Cardiac ventricle fibroblast (primary cell): ENCODE results near the gene USP17L18. TPM values are rescaled to one million over a fixed set of nuclear protein-coding genes. Genes with fewer than 3 reads are reported as not detected.

ENCODE experiments used
- total RNA-seq: library from RNA; depleted of rRNA; stranded (reverse); fragments of >200 nt; gene quantifications from 2 replicates; pipeline ENCODE4 v1.2.3, GENCODE V29; 2015

USP17L18 gene, protein sequence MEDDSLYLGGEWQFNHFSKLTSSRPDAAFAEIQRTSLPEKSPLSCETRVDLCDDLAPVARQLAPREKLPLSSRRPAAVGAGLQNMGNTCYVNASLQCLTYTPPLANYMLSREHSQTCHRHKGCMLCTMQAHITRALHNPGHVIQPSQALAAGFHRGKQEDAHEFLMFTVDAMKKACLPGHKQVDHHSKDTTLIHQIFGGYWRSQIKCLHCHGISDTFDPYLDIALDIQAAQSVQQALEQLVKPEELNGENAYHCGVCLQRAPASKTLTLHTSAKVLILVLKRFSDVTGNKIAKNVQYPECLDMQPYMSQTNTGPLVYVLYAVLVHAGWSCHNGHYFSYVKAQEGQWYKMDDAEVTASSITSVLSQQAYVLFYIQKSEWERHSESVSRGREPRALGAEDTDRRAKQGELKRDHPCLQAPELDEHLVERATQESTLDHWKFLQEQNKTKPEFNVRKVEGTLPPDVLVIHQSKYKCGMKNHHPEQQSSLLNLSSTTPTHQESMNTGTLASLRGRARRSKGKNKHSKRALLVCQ
- total RNA-seq, result not detected in 2 replicates

DNA sequence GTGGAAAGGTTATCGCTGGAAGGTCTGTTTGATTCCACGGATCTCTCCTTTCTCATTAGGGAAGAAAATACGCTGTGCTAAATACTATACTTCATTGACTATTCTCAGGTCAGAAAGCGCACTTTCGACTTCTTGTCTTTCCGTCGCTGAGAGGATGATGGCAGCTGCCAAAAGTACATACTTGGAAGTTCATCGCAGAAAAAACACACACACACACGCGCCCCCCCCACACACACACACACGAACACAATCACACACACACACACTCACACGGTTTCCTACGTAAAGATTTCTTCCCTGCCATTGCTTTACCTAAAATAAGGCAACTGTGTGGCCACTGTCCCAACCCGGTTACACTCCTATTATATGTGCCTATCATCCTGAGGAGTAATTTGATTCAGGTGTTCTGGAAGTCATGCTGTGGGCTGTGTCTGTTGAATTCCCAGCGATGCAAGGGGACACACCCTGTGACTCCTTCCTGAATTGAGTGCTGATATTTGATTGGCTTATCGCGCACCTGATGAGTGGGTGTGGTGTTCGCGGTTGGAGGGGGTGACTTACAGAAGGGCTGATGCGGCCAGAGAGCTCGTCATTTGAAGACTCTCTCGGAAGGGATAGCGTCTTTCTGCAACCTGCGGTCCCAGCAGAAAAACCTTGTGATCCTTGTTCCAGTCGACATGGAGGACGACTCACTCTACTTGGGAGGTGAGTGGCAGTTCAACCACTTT lies at the start of gene USP17L18:
Gene USP17L18, plus strand, starts transcription at position 678 of the 728 bp plus-strand sequence. Its CDS starts 0 bp downstream, at position 678.

DNA sequence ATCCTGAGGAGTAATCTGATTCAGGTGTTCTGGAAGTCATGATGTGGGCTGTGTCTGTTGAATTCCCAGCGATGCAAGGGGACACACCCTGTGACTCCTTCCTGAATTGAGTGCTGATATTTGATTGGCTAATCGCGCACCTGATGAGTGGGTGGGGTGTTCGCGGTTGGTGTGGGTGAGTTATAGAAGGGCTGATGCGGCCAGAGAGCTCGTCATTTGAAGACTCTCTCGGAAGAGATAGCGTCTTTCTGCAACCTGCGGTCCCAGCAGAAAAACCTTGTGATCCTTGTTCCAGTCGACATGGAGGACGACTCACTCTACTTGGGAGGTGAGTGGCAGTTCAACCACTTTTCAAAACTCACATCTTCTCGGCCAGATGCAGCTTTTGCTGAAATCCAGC lies 38.1 kb upstream of the USP17L18 start, which contains the start of gene USP17L10:
Gene USP17L10, plus strand, starts transcription at position 301 of the 400 bp plus-strand sequence. Its CDS starts 0 bp downstream, at position 301.

DNA sequence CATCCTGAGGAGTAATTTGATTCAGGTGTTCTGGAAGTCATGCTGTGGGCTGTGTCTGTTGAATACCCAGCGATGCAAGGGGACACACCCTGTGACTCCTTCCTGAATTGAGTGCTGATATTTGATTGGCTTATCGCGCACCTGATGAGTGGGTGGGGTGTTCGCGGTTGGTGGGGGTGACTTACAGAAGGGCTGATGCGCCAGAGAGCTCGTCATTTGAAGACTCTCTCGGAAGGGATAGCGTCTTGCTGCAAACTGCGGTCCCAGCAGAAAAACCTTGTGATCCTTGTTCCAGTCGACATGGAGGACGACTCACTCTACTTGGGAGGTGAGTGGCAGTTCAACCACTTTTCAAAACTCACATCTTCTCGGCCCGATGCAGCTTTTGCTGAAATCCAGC lies 33.3 kb upstream of the USP17L18 start, which contains the start of gene USP17L11:
Gene USP17L11, plus strand, starts transcription at position 301 of the 400 bp plus-strand sequence. Its CDS starts 0 bp downstream, at position 301.

DNA sequence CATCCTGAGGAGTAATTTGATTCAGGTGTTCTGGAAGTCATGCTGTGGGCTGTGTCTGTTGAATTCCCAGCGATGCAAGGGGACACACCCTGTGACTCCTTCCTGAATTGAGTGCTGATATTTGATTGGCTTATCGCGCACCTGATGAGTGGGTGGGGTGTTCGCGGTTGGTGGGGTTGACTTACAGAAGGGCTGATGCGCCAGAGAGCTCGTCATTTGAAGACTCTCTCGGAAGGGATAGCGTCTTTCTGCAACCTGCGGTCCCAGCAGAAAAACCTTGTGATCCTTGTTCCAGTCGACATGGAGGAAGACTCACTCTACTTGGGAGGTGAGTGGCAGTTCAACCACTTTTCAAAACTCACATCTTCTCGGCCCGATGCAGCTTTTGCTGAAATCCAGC lies 28.6 kb upstream of the USP17L18 start, which contains the start of gene USP17L12:
Gene USP17L12, plus strand, starts transcription at position 301 of the 400 bp plus-strand sequence. Its CDS starts 0 bp downstream, at position 301.

DNA sequence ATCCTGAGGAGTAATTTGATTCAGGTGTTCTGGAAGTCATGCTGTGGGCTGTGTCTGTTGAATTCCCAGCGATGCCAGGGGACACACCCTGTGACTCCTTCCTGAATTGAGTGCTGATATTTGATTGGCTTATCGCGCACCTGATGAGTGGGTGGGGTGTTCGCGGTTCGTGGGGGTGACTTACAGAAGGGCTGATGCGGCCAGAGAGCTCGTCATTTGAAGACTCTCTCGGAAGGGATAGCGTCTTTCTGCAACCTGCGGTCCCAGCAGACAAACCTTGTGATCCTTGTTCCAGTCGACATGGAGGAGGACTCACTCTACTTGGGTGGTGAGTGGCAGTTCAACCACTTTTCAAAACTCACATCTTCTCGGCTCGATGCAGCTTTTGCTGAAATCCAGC lies 23.8 kb upstream of the USP17L18 start, which contains the start of gene USP17L13:
Gene USP17L13, plus strand, starts transcription at position 301 of the 400 bp plus-strand sequence. Its CDS starts 0 bp downstream, at position 301.

DNA sequence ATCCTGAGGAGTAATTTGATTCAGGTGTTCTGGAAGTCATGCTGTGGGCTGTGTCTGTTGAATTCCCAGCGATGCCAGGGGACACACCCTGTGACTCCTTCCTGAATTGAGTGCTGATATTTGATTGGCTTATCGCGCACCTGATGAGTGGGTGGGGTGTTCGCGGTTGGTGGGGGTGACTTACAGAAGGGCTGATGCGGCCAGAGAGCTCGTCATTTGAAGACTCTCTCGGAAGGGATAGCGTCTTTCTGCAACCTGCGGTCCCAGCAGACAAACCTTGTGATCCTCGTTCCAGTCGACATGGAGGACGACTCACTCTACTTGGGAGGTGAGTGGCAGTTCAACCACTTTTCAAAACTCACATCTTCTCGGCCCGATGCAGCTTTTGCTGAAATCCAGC lies 14.3 kb upstream of the USP17L18 start, which contains the start of gene USP17L15:
Gene USP17L15, plus strand, starts transcription at position 301 of the 400 bp plus-strand sequence. Its CDS starts 0 bp downstream, at position 301.

DNA sequence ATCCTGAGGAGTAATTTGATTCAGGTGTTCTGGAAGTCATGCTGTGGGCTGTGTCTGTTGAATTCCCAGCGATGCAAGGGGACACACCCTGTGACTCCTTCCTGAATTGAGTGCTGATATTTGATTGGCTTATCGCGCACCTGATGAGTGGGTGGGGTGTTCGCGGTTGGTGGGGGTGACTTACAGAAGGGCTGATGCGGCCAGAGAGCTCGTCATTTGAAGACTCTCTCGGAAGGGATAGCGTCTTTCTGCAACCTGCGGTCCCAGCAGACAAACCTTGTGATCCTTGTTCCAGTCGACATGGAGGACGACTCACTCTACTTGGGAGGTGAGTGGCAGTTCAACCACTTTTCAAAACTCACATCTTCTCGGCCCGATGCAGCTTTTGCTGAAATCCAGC lies 4.9 kb upstream of the USP17L18 start, which contains the start of gene USP17L17:
Gene USP17L17, plus strand, starts transcription at position 301 of the 400 bp plus-strand sequence. Its CDS starts 0 bp downstream, at position 301.

DNA sequence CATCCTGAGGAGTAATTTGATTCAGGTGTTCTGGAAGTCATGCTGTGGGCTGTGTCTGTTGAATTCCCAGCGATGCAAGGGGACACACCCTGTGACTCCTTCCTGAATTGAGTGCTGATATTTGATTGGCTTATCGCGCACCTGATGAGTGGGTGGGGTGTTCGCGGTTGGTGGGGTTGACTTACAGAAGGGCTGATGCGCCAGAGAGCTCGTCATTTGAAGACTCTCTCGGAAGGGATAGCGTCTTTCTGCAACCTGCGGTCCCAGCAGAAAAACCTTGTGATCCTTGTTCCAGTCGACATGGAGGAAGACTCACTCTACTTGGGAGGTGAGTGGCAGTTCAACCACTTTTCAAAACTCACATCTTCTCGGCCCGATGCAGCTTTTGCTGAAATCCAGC lies 4.6 kb downstream of the USP17L18 start, which contains the start of gene USP17L19:
Gene USP17L19, plus strand, starts transcription at position 301 of the 400 bp plus-strand sequence. Its CDS starts 0 bp downstream, at position 301.

DNA sequence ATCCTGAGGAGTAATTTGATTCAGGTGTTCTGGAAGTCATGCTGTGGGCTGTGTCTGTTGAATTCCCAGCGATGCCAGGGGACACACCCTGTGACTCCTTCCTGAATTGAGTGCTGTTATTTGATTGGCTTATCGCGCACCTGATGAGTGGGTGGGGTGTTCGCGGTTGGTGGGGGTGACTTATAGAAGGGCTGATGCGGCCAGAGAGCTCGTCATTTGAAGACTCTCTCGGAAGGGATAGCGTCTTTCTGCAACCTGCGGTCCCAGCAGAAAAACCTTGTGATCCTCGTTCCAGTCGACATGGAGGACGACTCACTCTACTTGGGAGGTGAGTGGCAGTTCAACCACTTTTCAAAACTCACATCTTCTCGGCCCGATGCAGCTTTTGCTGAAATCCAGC lies 9.4 kb downstream of the USP17L18 start, which contains the start of gene USP17L20:
Gene USP17L20, plus strand, starts transcription at position 301 of the 400 bp plus-strand sequence. Its CDS starts 0 bp downstream, at position 301.

DNA sequence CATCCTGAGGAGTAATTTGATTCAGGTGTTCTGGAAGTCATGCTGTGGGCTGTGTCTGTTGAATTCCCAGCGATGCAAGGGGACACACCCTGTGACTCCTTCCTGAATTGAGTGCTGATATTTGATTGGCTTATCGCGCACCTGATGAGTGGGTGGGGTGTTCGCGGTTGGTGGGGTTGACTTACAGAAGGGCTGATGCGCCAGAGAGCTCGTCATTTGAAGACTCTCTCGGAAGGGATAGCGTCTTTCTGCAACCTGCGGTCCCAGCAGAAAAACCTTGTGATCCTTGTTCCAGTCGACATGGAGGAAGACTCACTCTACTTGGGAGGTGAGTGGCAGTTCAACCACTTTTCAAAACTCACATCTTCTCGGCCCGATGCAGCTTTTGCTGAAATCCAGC lies 14.1 kb downstream of the USP17L18 start, which contains the start of gene USP17L21:
Gene USP17L21, plus strand, starts transcription at position 301 of the 400 bp plus-strand sequence. Its CDS starts 0 bp downstream, at position 301.

DNA sequence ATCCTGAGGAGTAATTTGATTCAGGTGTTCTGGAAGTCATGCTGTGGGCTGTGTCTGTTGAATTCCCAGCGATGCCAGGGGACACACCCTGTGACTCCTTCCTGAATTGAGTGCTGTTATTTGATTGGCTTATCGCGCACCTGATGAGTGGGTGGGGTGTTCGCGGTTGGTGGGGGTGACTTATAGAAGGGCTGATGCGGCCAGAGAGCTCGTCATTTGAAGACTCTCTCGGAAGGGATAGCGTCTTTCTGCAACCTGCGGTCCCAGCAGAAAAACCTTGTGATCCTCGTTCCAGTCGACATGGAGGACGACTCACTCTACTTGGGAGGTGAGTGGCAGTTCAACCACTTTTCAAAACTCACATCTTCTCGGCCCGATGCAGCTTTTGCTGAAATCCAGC lies 18.9 kb downstream of the USP17L18 start, which contains the start of gene USP17L22:
Gene USP17L22, plus strand, starts transcription at position 301 of the 400 bp plus-strand sequence. Its CDS starts 0 bp downstream, at position 301.

Other genes with a start within 250 kb of the USP17L18 start
- gene FAM90A26, start 78.2 kb upstream of the USP17L18 start, total RNA-seq, result not detected in 2 replicates
- gene USP17L10, start 38.0 kb upstream of the USP17L18 start, total RNA-seq, result not detected in 2 replicates
- gene USP17L11, start 33.2 kb upstream of the USP17L18 start, total RNA-seq, result not detected in 2 replicates
- not detected in 2 replicates for gene USP17L12, start 28.5 kb upstream of the USP17L18 start, total RNA-seq
- not detected in 2 replicates for gene USP17L13, start 23.7 kb upstream of the USP17L18 start, total RNA-seq
- gene USP17L15, start 14.2 kb upstream of the USP17L18 start, total RNA-seq, result not detected in 2 replicates
- gene USP17L17, start 4.8 kb upstream of the USP17L18 start, total RNA-seq, result not detected in 2 replicates
- not detected in 2 replicates for gene USP17L19, start 4.7 kb downstream of the USP17L18 start, total RNA-seq
- not detected in 2 replicates for gene USP17L20, start 9.5 kb downstream of the USP17L18 start, total RNA-seq
- not detected in 2 replicates for gene USP17L21, start 14.2 kb downstream of the USP17L18 start, total RNA-seq
- not detected in 2 replicates for gene USP17L22, start 19.0 kb downstream of the USP17L18 start, total RNA-seq
- gene USP17L24, start 76.5 kb downstream of the USP17L18 start, total RNA-seq, result not detected in 2 replicates
- not detected in 2 replicates for gene USP17L25, start 81.3 kb downstream of the USP17L18 start, total RNA-seq
- gene USP17L26, start 86.0 kb downstream of the USP17L18 start, total RNA-seq, result not detected in 2 replicates
- not detected in 2 replicates for gene USP17L5, start 90.8 kb downstream of the USP17L18 start, total RNA-seq
- gene USP17L27, start 95.5 kb downstream of the USP17L18 start, total RNA-seq, result not detected in 2 replicates
- gene USP17L28, start 100.3 kb downstream of the USP17L18 start, total RNA-seq, result not detected in 2 replicates
- not detected in 2 replicates for gene USP17L29, start 105.0 kb downstream of the USP17L18 start, total RNA-seq
- gene USP17L30, start 114.5 kb downstream of the USP17L18 start, total RNA-seq, result not detected in 2 replicates
- not detected in 2 replicates for gene DEFB131A, start 195.8 kb downstream of the USP17L18 start, total RNA-seq